Small intestine (tissue), 7 donors: Measurements from ENCODE around the gene FCER2. TPM values are rescaled to one million over a fixed set of nuclear protein-coding genes. Genes with fewer than 3 reads are reported as not detected.
A peak's percentile ranks its signal among the peaks of the same experiment; 100 is the strongest.

Source experiments
- DNase-seq, 2 donors: peaks; one replicate each; pipeline versions ENCODE4 v3.0.0 to v3.0.0-alpha.2; 2013
- FAIRE-seq: peaks from 2 replicates; lab custom pipeline; 2012; peaks lifted over from hg19 to GRCh38; lab: Jason Lieb, UNC
- H3K27ac ChIP-seq, 3 donors: one replicate each; pipeline ENCODE4 v1.5.1; 2013; ENCODE audit warnings: low read length in 2 of 3, mild to moderate bottlenecking in 2 of 3, control low read depth in 1 of 3, inconsistent platforms in 1 of 3, low read depth in 1 of 3, moderate library complexity in 1 of 3
- H3K27me3 ChIP-seq, 3 donors: one replicate each; pipeline ENCODE4 v1.6.1; 2013; ENCODE audit warnings: low read length in 3 of 3, inconsistent platforms in 1 of 3; ENCODE audit not compliant: control insufficient read depth in 3 of 3, insufficient read depth in 3 of 3
- H3K36me3 ChIP-seq, 3 donors: one replicate each; pipeline ENCODE4 v1.6.1; 2013; ENCODE audit warnings: low read length in 3 of 3, inconsistent platforms in 1 of 3, low read depth in 1 of 3, mild to moderate bottlenecking in 1 of 3, moderate library complexity in 1 of 3; ENCODE audit not compliant: control insufficient read depth in 3 of 3, insufficient read depth in 2 of 3
- H3K4me1 ChIP-seq, 3 donors: one replicate each; pipeline ENCODE4 v1.6.1; 2013; ENCODE audit warnings: low read length in 2 of 3, inconsistent platforms in 1 of 3, low read depth in 1 of 3, mild to moderate bottlenecking in 1 of 3, moderate library complexity in 1 of 3; ENCODE audit not compliant: control insufficient read depth in 3 of 3, insufficient read depth in 2 of 3
- H3K4me3 ChIP-seq, 3 donors: one replicate each; pipeline ENCODE4 v1.5.1; 2013; ENCODE audit warnings: low read length in 3 of 3, control low read depth in 1 of 3, inconsistent platforms in 1 of 3, low read depth in 1 of 3, mild to moderate bottlenecking in 1 of 3, moderate library complexity in 1 of 3
- H3K9me3 ChIP-seq, 2 donors: one replicate each; pipeline ENCODE4 v1.6.1; 2013; ENCODE audit warnings: low read depth in 1 of 2, low read length in 1 of 2; ENCODE audit not compliant: control insufficient read depth in 2 of 2, insufficient read depth in 1 of 2
- WGBS, 3 donors: extraction: QIAGEN DNeasy Blood & Tissue Kit; methylation state at CpG; one replicate each; pipeline ENCODE4 v1.1.7; 2013; 5-methylcytosine and 5-hydroxymethylcytosine counted together
- polyA plus RNA-seq, 4 donors: library from polyadenylated mRNA; stranded (reverse) in 3 of 4; unstranded in 1 of 4; fragments of 200-250 nt in 3 of 4; fragments of 120-200 nt in 1 of 4; gene quantifications; one replicate each; pipeline versions ENCODE4 v1.2.1 to v1.2.3, GENCODE V29; 2013
- donor health status: healthy with polysubstance abuse.
- donor health status: control.
- donor health status: control.
- donor health status: Bipolar disorder and iron deficiency.
- donor health status: healthy.

FCER2 gene
- polyA plus RNA-seq, 4 donors = 0.27 to 0.90 TPM; not detected in 2

DNA sequence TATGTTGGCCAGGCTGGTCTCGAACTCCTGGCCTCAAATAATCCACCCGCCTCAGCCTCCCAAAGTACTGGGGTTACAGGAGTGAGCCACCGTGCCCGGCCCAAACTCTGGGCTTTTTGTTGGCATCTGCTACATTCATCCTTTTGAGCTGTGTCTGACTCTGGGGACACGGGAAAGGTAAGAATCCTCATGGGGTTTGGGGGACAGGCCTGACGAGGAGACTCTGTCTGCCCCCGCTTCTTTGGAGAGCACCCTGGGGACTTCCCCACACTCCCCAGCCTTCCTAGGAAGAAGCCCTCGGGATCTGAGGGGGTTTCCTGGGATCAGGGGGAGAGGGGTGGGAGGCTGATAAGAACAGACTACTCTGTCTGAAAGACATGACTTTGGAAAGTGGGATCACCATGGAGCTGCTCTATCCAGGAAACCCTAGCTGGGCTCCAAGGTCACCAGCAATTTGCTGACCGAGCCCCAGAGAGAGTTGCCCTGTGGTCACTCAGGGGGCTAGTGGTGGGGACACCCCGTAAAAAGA, 8.1 kb upstream of the FCER2 start:
- Histone ChIP-seq H3K4me1 (no peaks in the 10 kb centered on the region), H3K4me3 (no peak overlapping the region), H3K36me3 (no peaks in the 10 kb centered on the region), H3K9me3 (no peaks in the 10 kb centered on the region), H3K27ac (no peak overlapping the region), H3K27me3 (no peaks in the 10 kb centered on the region)
- FAIRE-seq = no peak
- 73 to 75% (median 73%) methylated on average over 10 of the region's 10 CpGs for WGBS, 3 donors
- no peak for DNase-seq

DNA sequence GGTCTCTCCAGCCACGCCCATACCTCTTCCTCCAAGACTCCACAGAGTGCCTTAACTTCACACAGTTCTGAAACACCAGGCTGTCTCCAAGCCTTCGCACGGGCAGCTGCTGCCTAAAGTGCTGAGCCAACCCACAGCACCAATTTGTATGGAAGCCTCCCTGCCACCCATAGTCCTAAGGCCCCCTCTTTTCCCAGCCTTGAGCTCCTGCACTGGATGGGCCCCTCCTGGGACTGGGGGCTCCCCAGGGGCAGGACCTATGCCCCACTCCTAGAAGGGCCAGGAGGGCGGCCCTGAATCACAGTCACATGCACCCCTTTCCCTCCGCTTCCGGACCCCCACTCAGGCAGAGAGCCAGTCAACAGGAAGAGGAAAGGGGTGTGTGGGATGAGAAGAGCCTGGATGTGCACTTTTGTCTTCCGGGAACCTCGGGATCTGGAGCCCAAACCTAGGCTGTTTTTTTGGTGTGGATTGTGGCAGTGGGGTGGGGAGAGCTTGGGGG, 5.1 kb upstream of the FCER2 start:
- DNase-seq (no peak), FAIRE-seq (no peak)
- Histone ChIP-seq H3K36me3 (no peaks in the 10 kb centered on the region), H3K9me3 (no peaks in the 10 kb centered on the region), H3K4me3 (no peak overlapping the region), H3K4me1 (no peaks in the 10 kb centered on the region), H3K27me3 (peaks cover 0 to 4% (median 0%) of the 10 kb centered on the region in 3 donors), H3K27ac (no peak overlapping the region)
- 55 to 66% (median 57%) methylated on average over 8 of the region's 8 CpGs for WGBS, 3 donors

DNA sequence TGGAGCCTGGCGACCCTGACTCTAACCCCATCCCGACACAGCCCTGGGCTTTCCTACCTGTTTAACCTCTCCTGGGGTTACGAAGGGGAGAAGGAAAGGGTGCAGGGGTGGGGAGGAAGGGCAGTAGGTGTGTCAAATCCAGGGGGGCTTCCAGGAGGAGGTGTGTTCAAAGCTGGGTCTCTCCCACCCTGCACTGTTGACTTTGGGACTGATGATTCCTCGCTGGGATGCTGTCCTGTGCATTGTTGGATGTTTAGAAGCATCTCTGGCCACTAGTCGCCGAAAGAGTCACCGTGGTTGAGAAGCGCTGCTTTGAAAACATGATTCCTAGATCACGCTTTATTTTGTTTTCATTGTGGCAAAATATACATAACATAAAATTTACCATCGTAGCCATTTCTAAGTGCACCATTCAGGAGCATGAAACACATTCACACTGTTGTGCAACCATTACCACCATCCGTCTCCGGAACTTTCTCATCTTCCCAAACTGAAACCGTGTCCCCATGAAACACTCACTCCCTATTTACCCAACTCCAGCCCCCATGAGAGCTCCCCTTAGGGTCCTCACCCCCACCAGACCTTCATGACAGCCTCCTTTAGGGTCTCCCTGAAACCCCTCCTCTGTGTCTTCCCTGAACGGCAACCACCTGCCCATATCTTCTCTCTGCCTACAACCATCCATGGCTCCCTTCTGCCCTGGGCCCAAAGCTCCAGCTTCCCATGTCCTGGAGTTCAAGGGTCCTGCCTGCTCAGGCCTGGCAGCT, 4.4 kb upstream of the FCER2 start:
- H3K27ac ChIP-seq = peak overlapping the region in 1 of 3 donors; percentile 60
- H3K4me1 ChIP-seq = no peaks in the 10 kb centered on the region
- H3K36me3 ChIP-seq = no peaks in the 10 kb centered on the region
- H3K27me3 ChIP-seq = peaks cover 0 to 4% (median 0%) of the 10 kb centered on the region in 3 donors
- 69 to 74% (median 70%) methylated on average over 14 of the region's 14 CpGs for WGBS, 3 donors
- no peaks in the 10 kb centered on the region for H3K9me3 ChIP-seq
- DNase-seq (no peak), FAIRE-seq (no peak)
- no peak overlapping the region for H3K4me3 ChIP-seq

DNA sequence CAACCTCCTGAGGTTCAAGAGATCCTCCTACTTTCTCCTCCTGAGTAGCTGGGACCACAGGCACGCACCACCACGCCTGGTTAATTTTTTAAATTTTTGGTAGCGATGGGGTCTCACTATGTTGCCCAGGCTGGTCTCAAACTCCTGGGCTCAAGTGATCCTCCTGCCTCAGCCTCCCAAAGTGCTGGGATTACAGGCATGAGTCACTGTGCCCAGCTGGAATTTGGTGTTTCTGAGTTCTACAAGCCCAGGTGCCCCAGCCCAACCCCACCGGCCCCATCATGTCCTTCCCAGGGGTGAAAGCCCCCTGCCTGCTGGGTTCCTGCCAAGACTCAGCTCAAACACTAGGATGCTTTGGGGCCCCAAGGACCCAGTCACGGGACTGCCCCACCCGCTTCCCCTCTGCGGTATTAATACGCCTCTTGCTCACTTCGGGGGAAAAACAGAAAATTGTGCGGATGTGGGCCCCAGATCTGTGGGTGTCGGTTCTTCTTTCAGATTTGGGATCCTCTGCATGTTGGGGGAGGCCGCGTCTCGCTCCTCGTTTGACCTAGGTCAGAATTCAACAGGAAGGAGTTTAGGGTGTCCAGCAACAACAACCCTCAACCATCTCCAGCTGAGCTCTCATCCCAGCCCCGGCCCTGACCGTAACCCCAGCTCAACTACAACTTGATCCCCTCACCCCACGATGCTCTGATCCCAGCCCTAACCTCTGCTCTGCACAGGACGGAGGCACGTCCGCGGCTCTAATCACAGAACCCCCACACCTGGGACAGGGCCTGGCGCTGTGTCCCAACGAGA, 3.7 kb upstream of the FCER2 start:
- DNase-seq (peak in 1 of 2 donors; percentile 31), FAIRE-seq (no peak)
- no peaks in the 10 kb centered on the region for H3K9me3 ChIP-seq
- H3K27me3 ChIP-seq = peaks cover 0 to 4% (median 0%) of the 10 kb centered on the region in 3 donors
- H3K36me3 ChIP-seq = no peaks in the 10 kb centered on the region
- H3K27ac ChIP-seq = peak overlapping the region in 1 of 3 donors; percentile 60
- 51 to 56% (median 56%) methylated on average over 24 of the region's 24 CpGs for WGBS, 3 donors
- H3K4me1 ChIP-seq = no peaks in the 10 kb centered on the region
- no peak overlapping the region for H3K4me3 ChIP-seq

DNA sequence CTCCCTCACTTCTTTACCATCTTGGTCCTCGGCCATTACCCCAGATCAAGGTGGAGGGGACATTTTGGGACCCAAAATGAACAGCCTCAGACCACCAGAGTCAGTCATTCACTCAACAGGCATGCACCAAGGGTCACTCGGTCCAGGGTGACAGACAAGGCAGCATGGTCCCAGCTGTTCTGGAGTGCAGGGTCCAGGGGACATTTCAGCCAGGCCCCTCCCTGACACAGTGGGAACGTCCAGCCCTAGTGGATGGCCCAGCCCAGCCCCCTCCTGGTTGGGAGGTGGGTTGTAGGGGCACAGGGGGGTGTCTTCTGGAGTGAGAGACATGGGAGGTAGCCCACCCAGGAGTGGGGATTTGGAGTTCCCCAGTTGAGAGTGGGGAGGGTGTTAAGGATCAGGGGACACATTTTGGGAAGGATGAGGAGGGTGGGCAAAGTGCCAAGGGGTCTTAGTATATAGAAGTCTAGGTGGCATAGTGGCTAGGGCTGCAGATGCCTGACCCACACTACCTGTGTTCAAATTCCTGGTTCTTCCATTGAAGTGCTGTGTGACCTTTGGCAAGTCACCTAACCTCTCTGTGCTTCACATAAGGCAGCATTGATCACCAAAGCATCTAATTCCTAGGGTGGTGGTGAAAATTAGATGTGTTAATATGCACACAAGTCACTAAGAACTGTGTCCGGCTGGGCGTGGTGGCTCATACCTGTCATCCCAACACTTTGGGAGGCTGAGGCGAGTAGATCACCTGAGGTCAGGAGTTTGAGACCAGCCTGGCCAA, 2.5 kb upstream of the FCER2 start:
- FAIRE-seq (no peak), DNase-seq (no peak)
- H3K27me3 ChIP-seq = peaks cover 0 to 5% (median 0%) of the 10 kb centered on the region in 3 donors
- H3K27ac ChIP-seq = no peak overlapping the region
- H3K4me3 ChIP-seq = no peak overlapping the region
- H3K9me3 ChIP-seq = no peaks in the 10 kb centered on the region
- H3K4me1 ChIP-seq = no peaks in the 10 kb centered on the region
- H3K36me3 ChIP-seq = no peaks in the 10 kb centered on the region
- WGBS, 3 donors = 70 to 76% (median 74%) methylated on average over 6 of the region's 6 CpGs

DNA sequence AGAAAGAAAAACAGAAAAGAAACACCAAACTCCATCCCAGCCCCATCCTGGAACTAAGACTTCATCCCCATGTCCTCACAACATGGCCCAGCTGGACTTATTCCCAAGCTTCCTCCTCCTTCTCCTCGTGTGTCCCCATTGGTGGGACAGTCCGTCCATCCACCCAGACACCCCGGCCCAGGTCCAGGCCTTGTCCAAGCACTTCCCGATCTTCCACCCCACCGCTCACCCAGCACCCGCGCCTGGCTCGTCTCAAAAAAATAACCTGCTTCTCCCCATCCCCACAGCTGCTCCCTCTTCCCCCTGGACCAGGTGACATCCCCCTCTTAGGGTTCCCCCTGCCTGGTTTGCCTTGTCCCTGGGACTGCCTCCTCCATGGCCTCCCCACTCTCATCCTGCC, 1.4 kb upstream of the FCER2 start:
- WGBS, 3 donors = 58 to 69% (median 65%) methylated on average over 8 of the region's 8 CpGs
- Histone ChIP-seq H3K4me3 (no peak overlapping the region), H3K4me1 (no peaks in the 10 kb centered on the region), H3K36me3 (no peaks in the 10 kb centered on the region), H3K9me3 (no peaks in the 10 kb centered on the region), H3K27ac (no peak overlapping the region), H3K27me3 (peaks cover 0 to 15% (median 0%) of the 10 kb centered on the region in 3 donors)
- FAIRE-seq (no peak), DNase-seq (no peak)

DNA sequence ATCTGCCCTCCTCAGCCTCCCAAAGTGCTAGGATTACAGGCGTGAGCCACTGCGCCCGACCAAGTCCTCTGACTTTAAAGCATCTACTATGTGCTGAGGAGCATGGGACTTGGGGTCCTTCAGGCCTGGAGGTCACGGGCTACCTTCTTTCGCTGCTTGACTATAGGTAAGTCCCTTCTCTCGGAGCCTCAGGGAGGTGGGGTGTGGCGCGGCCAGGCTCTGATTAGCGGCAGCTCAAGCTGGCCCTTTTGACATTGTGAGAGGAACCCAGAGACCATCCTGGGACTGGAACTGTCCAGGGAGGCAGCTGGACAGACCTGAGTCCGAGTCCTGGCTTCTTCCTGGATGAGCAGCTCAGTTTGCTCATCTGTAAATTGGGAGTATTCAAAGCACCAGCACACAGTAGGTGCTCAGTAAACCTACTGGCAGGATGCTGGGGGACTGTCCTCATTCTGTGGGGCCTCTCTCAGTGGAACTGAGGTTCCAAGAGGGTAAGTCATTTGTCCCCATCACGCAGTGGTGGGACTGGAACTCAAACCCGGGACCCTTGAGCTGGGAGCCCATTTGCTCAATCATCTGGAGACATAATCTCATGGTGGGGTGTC, 780 bp downstream of the FCER2 start:
- Histone ChIP-seq H3K27ac (no peak overlapping the region), H3K9me3 (no peaks in the 10 kb centered on the region), H3K36me3 (no peaks in the 10 kb centered on the region), H3K27me3 (peaks cover 0 to 16% (median 0%) of the 10 kb centered on the region in 3 donors), H3K4me3 (no peak overlapping the region), H3K4me1 (no peaks in the 10 kb centered on the region)
- no peak for DNase-seq
- FAIRE-seq = no peak
- 88 to 92% (median 89%) methylated on average over 12 of the region's 12 CpGs for WGBS, 3 donors
